GM20431 (cell line): Measurements from ENCODE around the gene ANXA9.

Experiments
- in situ Hi-C: fragments of 300-500 bp; cut with MseI, MboI; formaldehyde crosslinking; loops from one replicate; pipeline ENCODE4 v1.15.0; 2020; ENCODE audit warnings: low sequenced_read_pairs; ENCODE audit not compliant: unreplicated experiment

Gene ANXA9

GRCh38 chr1:151036356-151036755, 54.3 kb downstream of the ANXA9 start, which contains the start of gene BNIPL:
Gene BNIPL (plus strand): TSS chr1:151036586. CDS start chr1:151036726, 140 bp downstream.
- in situ Hi-C loops = no loop called here

GRCh38 chr1:151037032-151037431, 54.9 kb downstream of the ANXA9 start:
- in situ Hi-C loops = no loop called here

- in situ Hi-C loops = no loop called here
These were observed 57.4 kb downstream of the ANXA9 start for GRCh38 chr1:151039521-151039920.

- in situ Hi-C loops = no loop called here
These were observed 61.1 kb downstream of the ANXA9 start for GRCh38 chr1:151043163-151043562.
